ENCODE results near the gene SMIM35.
"Not testable (repeated sequence)": the region's sequence is repeated elsewhere in the genome, so short reads cannot be mapped to it uniquely, and the experiment has no call there.

The SMIM35 gene

DNA sequence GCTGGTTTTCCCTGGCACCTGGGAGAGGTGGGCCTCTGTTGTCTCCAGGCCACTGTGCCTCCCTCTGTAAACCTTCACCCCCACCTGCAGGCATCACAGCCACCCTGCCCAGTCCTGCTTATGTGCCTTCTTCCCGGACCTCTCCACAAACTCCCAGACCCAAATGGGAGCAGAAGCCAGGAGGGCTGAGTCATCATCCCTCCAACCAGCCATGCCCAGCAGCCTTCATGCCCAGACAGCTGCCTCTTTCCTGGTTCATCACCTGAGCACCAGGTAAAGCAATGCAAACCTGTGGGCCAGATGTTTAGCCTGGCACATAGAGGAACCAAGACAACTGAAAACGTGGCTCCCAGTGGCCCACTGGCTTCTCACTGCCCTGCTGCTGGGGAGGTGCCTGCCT, 12.0 kb downstream of the SMIM35 start:
- no peaks in the 10 kb centered on the region for H3K9me3 ChIP-seq (ENCODE audit: control insufficient read depth, low read depth, low read length)
- H3K27ac ChIP-seq (ENCODE audit: low read length), result no peak overlapping the region
- H3K27me3 ChIP-seq (ENCODE audit: control insufficient read depth, insufficient read depth, low read length), result no peaks in the 10 kb centered on the region
- H3K36me3 ChIP-seq (ENCODE audit: control insufficient read depth, low read depth, low read length), result no peaks in the 10 kb centered on the region
- H3K4me3 ChIP-seq (ENCODE audit: low read length), result no peak overlapping the region
- H3K9ac ChIP-seq (ENCODE audit: low read length), result no peak overlapping the region
- peaks cover 5% of the 10 kb centered on the region for H3K4me1 ChIP-seq (ENCODE audit: control insufficient read depth, low read depth, low read length)

- H3K27ac ChIP-seq (ENCODE audit: low read length), result no peak overlapping the region
- no peaks in the 10 kb centered on the region for H3K27me3 ChIP-seq (ENCODE audit: control insufficient read depth, insufficient read depth, low read length)
- no peaks in the 10 kb centered on the region for H3K9me3 ChIP-seq (ENCODE audit: control insufficient read depth, low read depth, low read length)
- no peak overlapping the region for H3K9ac ChIP-seq (ENCODE audit: low read length)
- no peak overlapping the region for H3K4me3 ChIP-seq (ENCODE audit: low read length)
- H3K4me1 ChIP-seq (ENCODE audit: control insufficient read depth, low read depth, low read length), result peaks cover 5% of the 10 kb centered on the region
- no peaks in the 10 kb centered on the region for H3K36me3 ChIP-seq (ENCODE audit: control insufficient read depth, low read depth, low read length)
Observed at GRCh38 chr11:118074091-118074685, 12.6 kb downstream of the SMIM35 start.

- Histone ChIP-seq H3K27me3 (ENCODE audit: control insufficient read depth, insufficient read depth, low read length) (no peaks in the 10 kb centered on the region), H3K36me3 (ENCODE audit: control insufficient read depth, low read depth, low read length) (no peaks in the 10 kb centered on the region), H3K27ac (ENCODE audit: low read length) (no peak overlapping the region), H3K4me1 (ENCODE audit: control insufficient read depth, low read depth, low read length) (peaks cover 5% of the 10 kb centered on the region), H3K9me3 (ENCODE audit: control insufficient read depth, low read depth, low read length) (no peaks in the 10 kb centered on the region), H3K4me3 (ENCODE audit: low read length) (no peak overlapping the region), H3K9ac (ENCODE audit: low read length) (no peak overlapping the region)
Observed at GRCh38 chr11:118073554-118073953, 13.2 kb downstream of the SMIM35 start.

- H3K36me3 ChIP-seq (ENCODE audit: control insufficient read depth, low read depth, low read length), result no peaks in the 10 kb centered on the region
- H3K9me3 ChIP-seq (ENCODE audit: control insufficient read depth, low read depth, low read length), result no peaks in the 10 kb centered on the region
Observed at GRCh38 chr11:118071416-118072030, 15.2 kb downstream of the SMIM35 start.

DNA sequence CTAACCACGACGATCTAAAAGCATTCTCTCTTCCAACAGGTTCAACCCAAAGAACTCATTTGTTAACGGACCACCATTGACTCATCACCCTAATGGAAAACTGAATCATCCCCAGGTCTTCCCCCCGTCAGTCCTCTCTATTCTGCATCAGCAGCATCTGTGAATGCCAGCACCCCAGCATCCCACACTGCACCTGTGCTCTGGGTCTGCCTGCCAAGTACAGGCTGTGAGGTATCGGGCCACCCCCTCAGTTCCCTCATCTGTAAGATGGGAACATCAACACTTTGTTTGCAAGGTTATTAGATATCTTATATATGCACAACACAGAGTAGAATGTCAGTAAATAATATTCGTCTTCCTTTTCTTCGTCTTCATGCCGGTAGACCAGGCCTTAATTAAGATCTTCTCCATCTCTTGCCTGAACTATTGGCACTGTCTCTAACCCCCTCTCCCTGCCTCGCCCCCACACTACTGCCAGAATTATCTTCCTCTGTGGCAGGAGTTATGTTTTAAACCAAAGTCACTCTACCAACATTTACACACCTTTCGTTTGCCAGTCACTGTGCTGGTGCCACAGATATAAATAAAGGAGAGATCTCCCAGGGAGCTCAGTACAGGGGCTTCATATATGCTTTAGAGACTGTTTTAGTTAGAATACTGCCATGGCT, 17.7 kb downstream of the SMIM35 start:
- Histone ChIP-seq H3K36me3 (ENCODE audit: control insufficient read depth, low read depth, low read length) (no peaks in the 10 kb centered on the region), H3K27ac (ENCODE audit: low read length) (no peak overlapping the region), H3K9me3 (ENCODE audit: control insufficient read depth, low read depth, low read length) (no peaks in the 10 kb centered on the region), H3K9ac (ENCODE audit: low read length) (no peak overlapping the region), H3K27me3 (ENCODE audit: control insufficient read depth, insufficient read depth, low read length) (no peaks in the 10 kb centered on the region), H3K4me1 (ENCODE audit: control insufficient read depth, low read depth, low read length) (no peaks in the 10 kb centered on the region), H3K4me3 (ENCODE audit: low read length) (no peak overlapping the region)

More at GRCh38 chr11:118071416-118072030, 15.2 kb downstream of the SMIM35 start:
- Histone ChIP-seq H3K27me3 (ENCODE audit: control insufficient read depth, insufficient read depth, low read length) (no peaks in the 10 kb centered on the region), H3K4me3 (ENCODE audit: low read length) (no peak overlapping the region), H3K27ac (ENCODE audit: low read length) (no peak overlapping the region), H3K9ac (ENCODE audit: low read length) (no peak overlapping the region), H3K4me1 (ENCODE audit: control insufficient read depth, low read depth, low read length) (no peaks in the 10 kb centered on the region)

DNA sequence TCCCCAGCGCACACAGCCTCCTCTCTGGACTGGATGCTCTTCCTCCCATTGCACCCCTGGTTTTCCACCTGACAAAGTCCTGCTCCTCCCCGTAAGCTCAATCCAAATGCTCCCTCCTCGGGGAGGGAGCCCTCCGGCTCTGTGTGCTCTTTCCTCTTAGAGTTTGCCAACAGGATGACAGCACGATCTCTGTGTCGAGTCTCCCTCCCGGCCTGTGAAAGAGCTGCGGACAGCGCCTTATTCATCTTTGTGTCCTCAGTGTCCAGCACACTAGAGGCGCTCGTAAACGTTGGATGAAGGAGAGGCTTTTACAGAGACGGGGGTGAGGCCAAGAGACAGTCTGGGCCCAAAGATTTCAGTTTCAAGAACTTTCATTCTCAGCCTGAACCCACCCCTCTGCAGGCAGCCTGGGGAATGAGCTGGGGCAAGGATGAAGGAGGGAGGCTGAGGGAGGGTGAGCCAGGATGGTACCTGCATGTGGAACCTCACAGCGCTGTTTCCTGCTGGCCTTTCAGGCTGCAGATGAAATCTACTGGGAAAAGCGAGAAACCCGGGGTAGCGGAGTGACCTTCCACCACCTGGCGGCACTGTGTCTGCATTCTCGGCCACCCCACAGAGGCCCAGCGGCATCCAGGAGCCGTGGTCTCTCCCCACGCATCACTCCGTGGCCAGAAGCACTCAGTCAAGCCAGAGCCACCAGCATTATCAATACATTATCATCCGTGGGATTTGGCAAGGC, 18.4 kb downstream of the SMIM35 start:
- Histone ChIP-seq H3K4me3 (ENCODE audit: low read length) (no peak overlapping the region), H3K27ac (ENCODE audit: low read length) (no peak overlapping the region), H3K36me3 (ENCODE audit: control insufficient read depth, low read depth, low read length) (no peaks in the 10 kb centered on the region), H3K9me3 (ENCODE audit: control insufficient read depth, low read depth, low read length) (no peaks in the 10 kb centered on the region), H3K9ac (ENCODE audit: low read length) (no peak overlapping the region), H3K4me1 (ENCODE audit: control insufficient read depth, low read depth, low read length) (no peaks in the 10 kb centered on the region), H3K27me3 (ENCODE audit: control insufficient read depth, insufficient read depth, low read length) (no peaks in the 10 kb centered on the region)

GRCh38 chr11:118067006-118067405, 19.8 kb downstream of the SMIM35 start:
- Histone ChIP-seq H3K27me3 (ENCODE audit: control insufficient read depth, insufficient read depth, low read length) (no peaks in the 10 kb centered on the region), H3K9ac (ENCODE audit: low read length) (no peak overlapping the region), H3K36me3 (ENCODE audit: control insufficient read depth, low read depth, low read length) (no peaks in the 10 kb centered on the region), H3K4me3 (ENCODE audit: low read length) (no peak overlapping the region), H3K27ac (ENCODE audit: low read length) (no peak overlapping the region), H3K4me1 (ENCODE audit: control insufficient read depth, low read depth, low read length) (no peaks in the 10 kb centered on the region), H3K9me3 (ENCODE audit: control insufficient read depth, low read depth, low read length) (no peaks in the 10 kb centered on the region)

- Histone ChIP-seq H3K27ac (ENCODE audit: low read length) (no peak overlapping the region), H3K9me3 (ENCODE audit: control insufficient read depth, low read depth, low read length) (no peaks in the 10 kb centered on the region), H3K4me1 (ENCODE audit: control insufficient read depth, low read depth, low read length) (no peaks in the 10 kb centered on the region), H3K36me3 (ENCODE audit: control insufficient read depth, low read depth, low read length) (no peaks in the 10 kb centered on the region), H3K27me3 (ENCODE audit: control insufficient read depth, insufficient read depth, low read length) (no peaks in the 10 kb centered on the region), H3K4me3 (ENCODE audit: low read length) (no peak overlapping the region), H3K9ac (ENCODE audit: low read length) (no peak overlapping the region)
Observed at GRCh38 chr11:118065384-118065783, 21.4 kb downstream of the SMIM35 start.

- Histone ChIP-seq H3K4me3 (ENCODE audit: low read length) (no peak overlapping the region), H3K9ac (ENCODE audit: low read length) (no peak overlapping the region), H3K4me1 (ENCODE audit: control insufficient read depth, low read depth, low read length) (no peaks in the 10 kb centered on the region), H3K36me3 (ENCODE audit: control insufficient read depth, low read depth, low read length) (no peaks in the 10 kb centered on the region), H3K27ac (ENCODE audit: low read length) (no peak overlapping the region), H3K27me3 (ENCODE audit: control insufficient read depth, insufficient read depth, low read length) (no peaks in the 10 kb centered on the region), H3K9me3 (ENCODE audit: control insufficient read depth, low read depth, low read length) (no peaks in the 10 kb centered on the region)
Observed at GRCh38 chr11:118064956-118065355, 21.8 kb downstream of the SMIM35 start.

- H3K4me1 ChIP-seq (ENCODE audit: control insufficient read depth, low read depth, low read length); H3K36me3 ChIP-seq (ENCODE audit: control insufficient read depth, low read depth, low read length); H3K9me3 ChIP-seq (ENCODE audit: control insufficient read depth, low read depth, low read length); H3K27me3 ChIP-seq (ENCODE audit: control insufficient read depth, insufficient read depth, low read length); H3K4me3 ChIP-seq (ENCODE audit: low read length); H3K9ac ChIP-seq (ENCODE audit: low read length); H3K27ac ChIP-seq (ENCODE audit: low read length): not testable (repeated sequence)
Observed at GRCh38 chr11:118062631-118063030, 24.1 kb downstream of the SMIM35 start.

GRCh38 chr11:118062181-118062580, 24.6 kb downstream of the SMIM35 start:
- H3K9ac ChIP-seq (ENCODE audit: low read length); H3K27me3 ChIP-seq (ENCODE audit: control insufficient read depth, insufficient read depth, low read length); H3K9me3 ChIP-seq (ENCODE audit: control insufficient read depth, low read depth, low read length); H3K4me1 ChIP-seq (ENCODE audit: control insufficient read depth, low read depth, low read length); H3K27ac ChIP-seq (ENCODE audit: low read length); H3K4me3 ChIP-seq (ENCODE audit: low read length); H3K36me3 ChIP-seq (ENCODE audit: control insufficient read depth, low read depth, low read length): not testable (repeated sequence)

Data from iPS-18a (cell line).